RWPE2 (cell line): Measurements from ENCODE around the gene GSG1L2.

Source experiments
- ATAC-seq: fragments of 200-7000 bp; cut with Tn5 transposase; 3 replicates; pipeline ENCODE4 v1.9.1; 2021; ENCODE audit warnings: low read depth
- DNase-seq: peaks from one replicate; pipeline ENCODE4 v3.0.0-alpha.2; 2020; ENCODE audit warnings: low spot score
- H3K27ac ChIP-seq: fragments of 450-650 bp; 2 replicates; pipeline ENCODE4 v1.5.1; 2017; ENCODE audit warnings: mild to moderate bottlenecking; ENCODE audit not compliant: poor library complexity, severe bottlenecking
- H3K27me3 ChIP-seq: fragments of 250-450 bp; sonication (Bioruptor Pico); 2 replicates; pipeline ENCODE4 v1.5.1; 2021; ENCODE audit warnings: mild to moderate bottlenecking, moderate library complexity; ENCODE audit not compliant: insufficient read depth, poor library complexity, severe bottlenecking
- H3K36me3 ChIP-seq: fragments of 250-450 bp; sonication (Bioruptor Pico); 2 replicates; pipeline ENCODE4 v1.5.1; 2020; ENCODE audit warnings: low read depth, mild to moderate bottlenecking, moderate library complexity
- H3K4me1 ChIP-seq: fragments of 250-450 bp; sonication (Bioruptor Pico); 2 replicates; pipeline ENCODE4 v1.5.1; 2021; ENCODE audit warnings: mild to moderate bottlenecking, moderate library complexity; ENCODE audit not compliant: insufficient read depth, poor library complexity, severe bottlenecking
- H3K4me3 ChIP-seq: fragments of 250-450 bp; sonication (Bioruptor Pico); 2 replicates; pipeline ENCODE4 v1.5.1; 2021; ENCODE audit warnings: mild to moderate bottlenecking, moderate library complexity; ENCODE audit not compliant: severe bottlenecking
- H3K9me3 ChIP-seq: fragments of 250-450 bp; sonication (Bioruptor Pico); 2 replicates; pipeline ENCODE4 v1.5.1; 2021; ENCODE audit warnings: mild to moderate bottlenecking, moderate library complexity; ENCODE audit not compliant: severe bottlenecking
- CTCF ChIP-seq: fragments of 450-650 bp; IDR thresholded peaks from one replicate; pipeline ENCODE4 v1.5.1; 2017; ENCODE audit warnings: mild to moderate bottlenecking, moderate library complexity; ENCODE audit not compliant: poor library complexity, severe bottlenecking

The GSG1L2 gene

GRCh38 chr17:9845306-9845705, 23.4 kb upstream of the GSG1L2 start:
- Histone ChIP-seq H3K9me3 (no peaks in the 10 kb centered on the region), H3K4me1 (no peaks in the 10 kb centered on the region), H3K27ac (no peak overlapping the region), H3K4me3 (no peak overlapping the region), H3K36me3 (no peaks in the 10 kb centered on the region), H3K27me3 (no peaks in the 10 kb centered on the region)
- DNase-seq (no peak), ATAC-seq (no peak)
- TF ChIP-seq CTCF: no peak

- TF ChIP-seq CTCF: no peak
- Histone ChIP-seq H3K27ac (no peak overlapping the region), H3K27me3 (no peaks in the 10 kb centered on the region), H3K36me3 (no peaks in the 10 kb centered on the region), H3K4me3 (no peak overlapping the region), H3K9me3 (no peaks in the 10 kb centered on the region), H3K4me1 (no peaks in the 10 kb centered on the region)
- ATAC-seq (no peak), DNase-seq (no peak)
These were observed 22.3 kb upstream of the GSG1L2 start for GRCh38 chr17:9844153-9844552.

GRCh38 chr17:9843152-9844010, 21.5 kb upstream of the GSG1L2 start:
- Histone ChIP-seq H3K27me3 (no peaks in the 10 kb centered on the region), H3K36me3 (no peaks in the 10 kb centered on the region), H3K4me3 (no peak overlapping the region), H3K27ac (no peak overlapping the region), H3K4me1 (peaks cover 3% of the 10 kb centered on the region), H3K9me3 (no peaks in the 10 kb centered on the region)
- ATAC-seq (no peak), DNase-seq (no peak)
- no peak for TF ChIP-seq CTCF

DNA sequence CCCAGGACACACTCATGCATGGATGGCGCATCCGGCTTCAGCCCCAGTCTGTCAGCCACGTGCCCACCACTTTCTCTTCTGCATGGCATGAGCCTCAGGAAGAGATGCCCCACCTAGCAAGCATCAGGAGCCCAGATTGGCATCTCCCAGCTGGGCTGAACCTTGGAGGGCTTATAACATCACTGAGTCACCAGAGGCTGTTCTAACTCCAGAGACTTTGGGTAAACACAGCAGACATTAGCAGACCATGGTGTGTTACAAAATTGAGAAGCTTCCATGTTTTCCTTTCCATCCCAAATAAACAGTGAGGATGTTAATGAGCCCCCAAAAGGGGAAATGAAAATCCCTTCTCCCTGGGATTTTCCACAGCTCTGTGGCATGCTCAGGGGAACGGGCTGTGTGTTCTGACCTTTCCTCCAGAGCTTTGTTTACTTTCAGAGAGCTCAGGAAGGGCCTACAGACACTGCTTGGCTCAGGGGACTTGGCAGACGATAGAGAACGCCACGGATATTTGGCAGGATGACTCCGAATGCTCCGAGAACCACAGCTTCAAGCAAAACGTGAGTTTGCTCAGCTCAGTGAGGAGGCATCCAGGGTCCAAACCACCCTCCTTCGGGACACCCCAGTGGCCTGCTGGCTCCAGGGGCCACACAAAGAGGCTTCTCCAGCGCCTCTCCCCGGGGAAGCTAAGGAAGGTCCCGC, 20.3 kb upstream of the GSG1L2 start:
- DNase-seq (no peak), ATAC-seq (no peak)
- no peaks in the 10 kb centered on the region for H3K36me3 ChIP-seq
- H3K27ac ChIP-seq: no peak overlapping the region
- H3K4me1 ChIP-seq: peaks cover 14% of the 10 kb centered on the region
- H3K4me3 ChIP-seq: no peak overlapping the region
- H3K27me3 ChIP-seq: no peaks in the 10 kb centered on the region
- H3K9me3 ChIP-seq: no peaks in the 10 kb centered on the region
- no peak for TF ChIP-seq CTCF
